CD4-positive, alpha-beta T cell treated with Interleukin-15 for 1 hour (primary cell): Measurements from ENCODE around the gene ZNF787.
"Not testable (repeated sequence)": the region's sequence is repeated elsewhere in the genome, so short reads cannot be mapped to it uniquely, and the experiment has no call there.

Source experiments
- DNase-seq: peaks from one replicate; pipeline ENCODE4 v3.0.0-alpha.2; 2020

The ZNF787 gene

GRCh38 chr19:56104423-56104822, 16.7 kb downstream of the ZNF787 start:
- DNase-seq: no peak

DNA sequence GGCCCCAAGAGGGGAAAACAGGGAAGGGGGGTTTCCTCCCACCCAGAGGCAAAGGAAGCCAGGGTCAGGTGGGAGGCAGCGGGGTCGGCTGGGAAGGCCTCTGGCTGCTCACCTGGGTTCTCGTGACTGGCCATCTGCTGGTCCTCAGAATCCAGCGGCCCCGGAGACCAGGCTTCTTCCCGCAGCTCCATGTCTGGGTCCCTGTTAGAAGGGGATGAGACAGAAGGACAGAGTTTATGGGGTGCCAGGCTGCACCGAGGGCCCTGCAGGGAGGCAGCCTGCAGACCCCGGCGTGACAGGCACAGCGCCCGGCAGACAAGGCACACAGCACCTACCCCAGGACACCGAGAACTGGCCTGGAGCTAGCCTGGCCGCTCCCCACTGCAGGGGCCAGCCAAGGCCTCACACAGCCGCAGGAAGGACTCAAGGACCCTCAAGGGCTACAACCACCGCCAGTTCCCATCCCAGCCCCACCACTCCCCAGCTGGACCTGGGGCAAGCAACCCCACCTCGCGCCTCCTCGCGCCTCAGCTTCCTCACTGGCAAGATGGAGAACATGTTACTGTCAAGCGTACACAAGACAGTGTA, 18.0 kb downstream of the ZNF787 start:
- no peak for DNase-seq

- no peak for DNase-seq
Observed at GRCh38 chr19:56101746-56102535, 19.2 kb downstream of the ZNF787 start.

DNA sequence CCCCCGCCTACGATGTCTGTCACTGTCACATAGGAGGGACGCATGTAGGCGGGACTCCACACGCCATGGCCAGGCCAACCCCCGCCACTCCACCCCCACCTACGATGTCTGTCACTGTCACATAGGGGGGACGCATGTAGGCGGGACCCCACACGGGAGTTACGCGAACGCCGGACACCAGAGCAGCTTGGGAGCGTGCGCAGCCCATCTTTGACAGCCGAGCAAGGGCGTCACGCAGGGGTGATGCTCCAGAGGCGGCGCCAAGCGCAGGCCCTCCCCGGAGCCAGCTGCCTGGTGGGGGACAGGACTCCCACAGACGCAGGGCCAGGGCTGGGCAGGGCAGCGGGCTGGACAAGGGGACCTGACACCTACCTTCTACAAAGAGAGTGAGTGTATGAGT, 20.0 kb downstream of the ZNF787 start:
- no peak for DNase-seq

- DNase-seq: no peak
Observed at GRCh38 chr19:56099638-56100539, 21.2 kb downstream of the ZNF787 start.

DNA sequence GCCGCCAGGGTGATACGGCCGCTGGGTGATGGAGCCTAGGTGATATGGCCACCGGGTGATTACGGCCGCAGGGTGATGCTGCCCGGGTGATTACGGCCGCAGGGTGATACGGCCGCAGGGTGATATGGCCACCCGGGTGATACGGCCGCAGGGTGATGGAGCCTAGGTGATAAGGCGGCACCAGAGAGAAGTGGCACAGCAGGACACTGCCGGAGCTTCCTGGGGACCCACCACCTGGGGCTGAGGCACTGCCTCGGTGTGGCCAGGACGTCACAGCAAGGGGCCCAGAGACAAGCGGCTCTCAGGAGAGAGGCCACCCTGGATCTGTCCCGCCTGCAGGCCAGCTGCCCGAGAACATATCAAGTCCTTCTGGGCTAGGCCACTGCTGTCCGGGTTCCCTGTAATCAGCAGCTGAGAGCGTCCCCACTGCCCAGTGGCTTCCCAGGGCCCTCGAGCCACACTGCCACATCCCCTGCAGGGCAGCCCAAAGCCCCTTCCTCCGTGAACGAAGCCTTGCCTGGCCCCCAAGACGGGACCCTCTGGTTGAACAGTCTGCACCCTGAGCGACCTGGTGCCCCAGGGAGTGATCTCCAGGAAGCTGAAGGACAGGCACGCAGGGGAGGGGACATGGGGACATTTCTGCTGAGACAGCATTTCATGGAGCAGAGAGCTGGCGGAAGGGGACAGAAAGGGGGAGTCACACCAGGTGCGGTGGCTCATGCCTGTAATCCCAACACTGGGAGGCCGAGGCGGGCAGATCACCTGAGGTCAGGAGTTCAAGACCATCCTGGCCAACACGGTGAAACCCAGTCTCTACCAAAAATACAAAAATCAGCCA, 22.1 kb downstream of the ZNF787 start:
- DNase-seq: no peak

- not testable (repeated sequence) for DNase-seq
Observed at GRCh38 chr19:56098237-56098636, 22.9 kb downstream of the ZNF787 start.

- no peak for DNase-seq
Observed at GRCh38 chr19:56097776-56098175, 23.3 kb downstream of the ZNF787 start.

- DNase-seq: no peak
Observed at GRCh38 chr19:56097306-56097705, 23.8 kb downstream of the ZNF787 start.

- DNase-seq: no peak
Observed at GRCh38 chr19:56096665-56097064, 24.4 kb downstream of the ZNF787 start.

DNA sequence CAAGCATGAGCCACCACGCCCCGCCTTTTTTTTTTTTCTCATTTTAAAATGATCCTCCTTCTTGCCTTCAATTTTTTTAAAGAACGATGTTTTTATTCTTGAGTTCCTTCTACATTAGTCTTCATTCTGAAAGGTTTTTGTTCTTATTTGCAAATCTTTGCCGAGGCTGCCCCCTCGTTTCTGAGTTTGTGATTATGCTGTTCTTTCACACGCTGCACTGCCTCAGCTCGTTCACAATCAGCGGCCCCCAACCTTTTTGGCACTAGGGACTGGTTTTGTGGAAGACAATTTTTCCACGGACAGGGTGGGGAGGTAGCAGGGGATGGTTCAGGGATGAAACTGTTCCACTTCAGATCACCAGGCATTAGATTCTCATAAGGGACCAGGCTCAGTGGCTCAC, 26.6 kb downstream of the ZNF787 start:
- DNase-seq: no peak

DNA sequence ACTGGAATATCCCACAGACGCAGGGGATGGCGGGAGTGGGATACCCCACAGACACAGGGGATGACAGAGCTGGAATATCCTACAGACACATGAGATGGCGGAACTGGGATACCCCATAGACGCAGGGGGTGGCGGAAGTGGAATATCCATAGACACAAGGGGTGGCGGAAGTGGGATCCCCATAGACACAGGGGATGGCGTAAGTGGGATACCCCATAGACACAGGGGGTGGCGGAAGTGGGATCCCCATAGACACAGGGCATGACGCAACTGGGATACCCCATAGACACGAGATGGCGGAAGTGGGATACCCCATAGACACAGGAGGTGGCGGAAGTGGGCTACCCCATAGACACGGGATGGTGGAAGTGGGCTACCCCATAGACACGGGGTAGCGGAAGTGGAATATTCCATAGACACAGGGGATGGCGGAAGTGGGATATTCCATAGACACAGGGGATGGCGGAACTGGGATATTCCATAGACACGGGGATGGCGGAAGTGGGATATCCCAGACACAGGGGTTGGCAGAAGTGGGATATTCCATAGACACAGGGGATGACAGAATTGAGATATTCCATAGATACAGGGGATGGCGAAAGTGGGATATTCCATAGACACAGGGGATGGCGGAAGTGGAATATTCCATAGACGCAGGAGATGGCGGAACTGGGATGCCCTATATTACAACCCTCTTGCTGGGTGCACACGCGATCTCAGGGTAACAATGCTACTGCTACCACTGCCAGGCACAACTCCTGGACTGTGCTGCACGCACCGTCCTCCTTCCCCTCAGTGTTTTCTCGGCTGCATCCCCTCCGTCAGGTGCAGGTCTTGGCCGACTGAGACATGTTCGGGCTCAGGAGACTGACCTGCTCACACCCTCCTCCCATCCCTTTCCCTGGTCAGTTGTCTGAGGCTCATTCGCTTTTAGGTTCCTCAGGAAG, 28.1 kb downstream of the ZNF787 start:
- no peak for DNase-seq

DNA sequence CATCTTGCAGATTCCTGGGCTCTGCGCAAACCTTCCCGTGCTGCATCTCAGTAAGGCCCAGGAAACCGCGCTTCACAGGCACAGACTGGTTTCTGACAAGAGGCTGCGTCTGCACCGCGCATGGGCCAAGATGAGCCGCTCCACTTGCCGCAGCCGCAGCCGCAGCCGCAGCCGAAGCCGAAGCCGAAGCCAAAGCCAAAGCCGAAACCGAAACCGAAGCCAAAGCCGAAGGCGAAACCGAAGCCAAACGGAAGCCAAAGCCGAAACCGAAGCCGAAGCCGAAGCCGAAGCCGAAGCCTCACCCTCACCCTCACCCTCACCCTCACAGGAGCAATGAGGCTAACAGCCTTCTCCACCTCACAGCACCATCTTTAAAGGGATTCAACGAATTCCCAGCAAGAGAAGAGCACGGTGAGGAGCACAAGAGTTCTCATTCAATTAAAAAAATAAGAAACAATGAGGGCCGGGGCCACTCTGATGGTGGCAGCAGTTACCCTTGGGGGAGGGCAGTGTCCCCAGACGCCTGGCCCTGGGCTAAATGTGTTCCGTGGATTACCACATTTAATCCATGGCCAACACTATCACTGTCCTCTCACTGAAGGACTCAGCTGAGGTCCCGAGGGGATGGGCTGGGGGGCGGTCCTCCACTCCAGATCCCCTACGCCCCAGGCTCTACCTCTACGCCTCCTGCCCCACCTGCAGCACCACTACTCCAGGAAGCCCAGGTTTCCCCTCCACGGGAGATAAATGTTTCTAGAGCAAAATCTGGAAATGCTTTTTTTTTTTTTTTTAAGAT, 29.1 kb downstream of the ZNF787 start:
- no peak for DNase-seq

GRCh38 chr19:56091066-56091490, 30.0 kb downstream of the ZNF787 start:
- no peak for DNase-seq

DNA sequence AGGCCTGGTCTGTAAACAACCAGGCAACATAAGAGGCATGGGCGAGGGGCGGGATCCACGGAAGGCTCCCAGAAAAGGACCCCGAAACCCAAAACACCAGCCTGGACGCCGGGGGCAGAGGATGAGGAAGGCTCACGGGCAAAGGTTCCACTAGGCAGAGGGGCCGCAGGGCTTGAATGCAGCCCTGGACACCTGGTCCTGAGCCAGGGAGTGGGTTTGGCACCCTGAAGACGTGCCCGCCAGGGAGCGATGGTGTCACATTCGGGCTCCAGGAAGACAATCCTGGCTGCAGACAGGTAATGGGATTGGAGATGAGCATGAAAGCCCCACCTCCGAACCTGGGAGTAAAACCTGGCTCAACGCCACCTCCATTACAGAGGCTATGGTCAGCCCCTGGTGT, 31.8 kb downstream of the ZNF787 start:
- no peak for DNase-seq

DNA sequence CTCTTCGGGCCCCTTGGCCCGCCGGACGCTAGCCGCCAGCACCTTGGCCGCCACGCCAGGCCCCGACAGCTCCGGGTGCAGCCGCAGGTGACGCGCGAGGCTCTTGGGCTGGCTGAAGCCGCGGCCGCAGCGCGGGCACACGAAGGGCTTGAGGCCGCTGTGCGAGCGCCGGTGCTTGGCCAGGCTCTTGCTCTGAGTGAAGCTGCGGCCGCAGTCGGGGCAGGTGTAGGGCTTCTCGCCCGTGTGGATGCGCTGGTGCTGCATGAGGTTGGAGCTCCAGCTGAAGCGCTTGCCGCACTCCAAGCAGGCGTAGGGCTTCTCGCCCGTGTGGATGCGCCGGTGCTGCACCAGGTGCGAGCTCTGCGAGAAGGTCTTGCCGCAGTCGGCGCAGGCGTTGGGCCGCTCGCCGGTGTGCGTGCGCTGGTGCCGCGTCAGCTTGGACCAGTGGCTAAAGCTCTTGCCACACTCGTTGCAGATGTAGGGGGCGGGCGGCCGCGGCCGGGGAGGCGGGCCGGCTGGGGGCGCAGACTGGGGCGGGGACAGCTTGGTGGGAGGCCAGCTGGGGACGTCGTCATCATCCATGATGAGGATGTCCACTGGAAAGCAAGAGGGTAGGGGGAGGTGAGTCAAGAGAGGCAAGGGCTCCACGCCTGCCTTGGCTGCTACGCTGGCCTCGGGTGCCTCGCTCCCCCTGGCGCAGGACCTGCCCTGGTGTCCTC, 32.4 kb downstream of the ZNF787 start:
- DNase-seq: no peak

DNA sequence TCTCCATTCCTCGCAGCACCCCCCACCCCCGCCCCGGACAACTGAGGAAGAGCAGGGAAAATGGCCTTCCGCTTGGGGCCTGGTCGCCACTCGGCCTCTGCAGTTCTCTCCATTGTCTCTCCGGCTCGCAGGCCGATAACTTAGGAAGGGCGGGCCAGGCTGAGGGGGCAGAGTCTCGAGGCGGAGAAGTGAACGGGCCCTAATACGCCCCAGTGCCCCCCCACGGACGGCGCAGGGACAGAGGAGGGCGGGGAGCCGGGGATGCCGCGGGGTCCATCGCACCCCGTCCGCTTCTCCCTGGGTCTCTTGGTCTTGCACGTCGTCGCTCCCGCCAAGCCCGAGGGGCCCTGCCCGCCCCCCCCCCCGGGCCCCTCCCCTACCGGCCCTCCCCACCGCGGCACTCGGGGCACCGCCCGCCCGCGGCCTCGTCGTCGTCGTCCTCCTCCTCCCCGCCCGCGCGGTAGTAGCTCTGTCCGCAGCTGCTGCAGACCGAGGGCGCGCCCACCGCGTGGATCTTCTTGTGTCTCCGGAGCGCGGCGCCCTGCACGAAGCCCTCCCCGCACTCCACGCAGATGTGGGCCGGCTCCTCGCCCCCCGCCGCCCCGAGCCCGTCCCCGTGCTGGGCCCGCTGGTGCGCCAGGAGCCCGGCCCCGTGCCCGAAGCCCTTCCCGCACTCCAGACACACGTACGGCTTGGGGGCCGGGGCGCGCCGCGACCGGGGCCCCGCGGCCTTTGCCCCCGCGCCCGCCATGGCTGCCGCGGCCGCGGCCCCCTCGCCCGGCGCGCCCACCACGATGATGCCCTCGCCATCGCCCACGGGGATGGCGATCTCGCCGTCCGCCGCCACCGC, 33.2 kb downstream of the ZNF787 start:
- DNase-seq: no peak

DNA sequence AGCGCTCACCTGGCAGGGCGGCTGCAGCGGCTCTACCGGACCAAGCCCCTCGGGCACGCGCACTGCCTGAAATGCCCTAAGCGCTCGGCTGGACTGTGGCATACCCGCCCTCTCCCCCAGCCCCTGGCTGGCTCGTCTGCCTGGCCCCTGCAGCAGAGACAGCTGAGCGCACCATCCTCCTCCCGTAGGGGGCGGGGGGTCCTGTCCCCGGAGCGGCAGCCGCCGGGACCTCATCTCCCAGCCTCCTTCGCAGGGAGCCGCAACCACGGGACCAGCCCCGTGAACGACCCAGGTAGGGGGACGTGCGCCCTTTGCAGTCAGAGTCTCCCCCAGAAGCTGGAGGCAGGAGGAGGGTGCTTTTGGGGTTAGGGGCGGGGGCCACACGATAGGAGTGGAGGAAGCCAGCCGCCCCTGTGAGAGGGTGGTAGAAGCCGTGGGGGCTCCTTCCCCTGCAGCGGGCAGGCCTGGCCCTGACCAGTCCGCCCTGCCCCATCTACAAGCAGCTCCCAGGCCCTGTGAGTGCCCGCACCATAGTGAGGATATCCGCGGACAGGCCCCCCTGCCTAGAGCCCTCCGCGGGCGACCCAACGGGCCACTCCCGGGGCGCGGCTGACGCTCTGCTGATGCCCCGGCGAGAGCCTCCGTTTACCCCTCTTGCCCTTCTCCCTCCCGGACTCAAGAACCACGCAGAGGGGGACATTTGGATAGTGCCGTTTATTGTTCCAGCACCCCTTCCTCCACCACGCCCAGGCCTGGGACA, 34.2 kb downstream of the ZNF787 start:
- no peak for DNase-seq
